Dermis microvascular lymphatic vessel endothelial cell (primary cell): ENCODE data around the gene ST3GAL3. TPM values are rescaled to one million over a fixed set of nuclear protein-coding genes. Genes with fewer than 3 reads are reported as not detected.

Experiments
- DNase-seq, 2 donors: peaks; one replicate each; pipeline versions ENCODE4 v3.0.0 to v3.0.0-alpha.2; 2010; ENCODE audit warnings: low read depth in 2 of 2
- total RNA-seq: library from RNA; depleted of rRNA; stranded (reverse); fragments of >200 nt; gene quantifications from 2 replicates; pipeline ENCODE4 v1.2.1, GENCODE V29; 2014

ST3GAL3 gene
- total RNA-seq, 1 donor from 2014 or later: 6.2 TPM

GRCh38 chr1:43783671-43784205 lies 76.4 kb downstream of the ST3GAL3 start:
- peak; percentile 15 to 76 for DNase-seq

- no peak for DNase-seq
These were observed 79.0 kb downstream of the ST3GAL3 start for GRCh38 chr1:43786201-43786958.

- DNase-seq: peak; percentile 26 to 87
These were observed 79.6 kb downstream of the ST3GAL3 start for GRCh38 chr1:43786960-43787359.

GRCh38 chr1:43789604-43790550 lies 82.5 kb downstream of the ST3GAL3 start:
- no peak for DNase-seq

GRCh38 chr1:43791243-43791642 lies 83.9 kb downstream of the ST3GAL3 start:
- no peak for DNase-seq

GRCh38 chr1:43796111-43796581 lies 88.8 kb downstream of the ST3GAL3 start:
- no peak for DNase-seq

- DNase-seq: no peak
These were observed 90.6 kb downstream of the ST3GAL3 start for GRCh38 chr1:43797891-43798290.

GRCh38 chr1:43799656-43800635 lies 92.6 kb downstream of the ST3GAL3 start:
- DNase-seq: no peak

GRCh38 chr1:43800771-43801170 lies 93.4 kb downstream of the ST3GAL3 start:
- DNase-seq: no peak

GRCh38 chr1:43801203-43801602 lies 93.9 kb downstream of the ST3GAL3 start:
- DNase-seq: peak in 1 of 2 donors; percentile 18

- DNase-seq: no peak
These were observed 95.1 kb downstream of the ST3GAL3 start for GRCh38 chr1:43802356-43802980.

- no peak for DNase-seq
These were observed 95.8 kb downstream of the ST3GAL3 start for GRCh38 chr1:43803105-43803504.

- no peak for DNase-seq
These were observed 96.3 kb downstream of the ST3GAL3 start for GRCh38 chr1:43803646-43804045.

GRCh38 chr1:43804569-43804968 lies 97.2 kb downstream of the ST3GAL3 start:
- DNase-seq: no peak

GRCh38 chr1:43805340-43805739 lies 98.0 kb downstream of the ST3GAL3 start:
- no peak for DNase-seq

GRCh38 chr1:43806183-43806582 lies 98.8 kb downstream of the ST3GAL3 start:
- DNase-seq: no peak

- no peak for DNase-seq
These were observed 101.8 kb downstream of the ST3GAL3 start for GRCh38 chr1:43809097-43809673.

- no peak for DNase-seq
These were observed 105.2 kb downstream of the ST3GAL3 start for GRCh38 chr1:43812579-43812978.

GRCh38 chr1:43814401-43814800 lies 107.1 kb downstream of the ST3GAL3 start:
- DNase-seq: no peak
